Measurements from ENCODE around the gene PKNOX1.
"Not testable (repeated sequence)": the region's sequence is repeated elsewhere in the genome, so short reads cannot be mapped to it uniquely, and the experiment has no call there.

Gene PKNOX1

GRCh38 chr21:42956824-42957630 lies 17.3 kb upstream of the PKNOX1 start:
- no peak for TF ChIP-seq CTCF (IDR thresholded peaks at IDR 0.05; ENCODE audit: poor library complexity, severe bottlenecking)
- no peak overlapping the region for H3K4me3 ChIP-seq (ENCODE audit: severe bottlenecking)
- H3K36me3 ChIP-seq (ENCODE audit: low read depth): no peaks in the 10 kb centered on the region
- peak overlapping the region; percentile 82 for H3K27ac ChIP-seq (ENCODE audit: poor library complexity, severe bottlenecking)
- no peaks in the 10 kb centered on the region for H3K27me3 ChIP-seq (ENCODE audit: insufficient read depth, poor library complexity, severe bottlenecking)
- no peaks in the 10 kb centered on the region for H3K9me3 ChIP-seq (ENCODE audit: severe bottlenecking)
- ATAC-seq (ENCODE audit: low read depth) (peak; percentile 76), DNase-seq (ENCODE audit: low spot score) (no peak)
- H3K4me1 ChIP-seq (ENCODE audit: insufficient read depth, poor library complexity, severe bottlenecking): peaks cover 4% of the 10 kb centered on the region

- not testable (repeated sequence) for DNase-seq (ENCODE audit: low spot score); ATAC-seq (ENCODE audit: low read depth); H3K4me1 ChIP-seq (ENCODE audit: insufficient read depth, poor library complexity, severe bottlenecking); H3K27me3 ChIP-seq (ENCODE audit: insufficient read depth, poor library complexity, severe bottlenecking); H3K9me3 ChIP-seq (ENCODE audit: severe bottlenecking); H3K36me3 ChIP-seq (ENCODE audit: low read depth); H3K27ac ChIP-seq (ENCODE audit: poor library complexity, severe bottlenecking); H3K4me3 ChIP-seq (ENCODE audit: severe bottlenecking)
Observed at GRCh38 chr21:42958122-42958521, 16.2 kb upstream of the PKNOX1 start.

GRCh38 chr21:42959728-42960127 lies 14.6 kb upstream of the PKNOX1 start:
- no peaks in the 10 kb centered on the region for H3K27me3 ChIP-seq (ENCODE audit: insufficient read depth, poor library complexity, severe bottlenecking)
- H3K27ac ChIP-seq (ENCODE audit: poor library complexity, severe bottlenecking): no peak overlapping the region
- TF ChIP-seq CTCF (IDR thresholded peaks at IDR 0.05; ENCODE audit: poor library complexity, severe bottlenecking): no peak
- ATAC-seq (ENCODE audit: low read depth): no peak
- peaks cover 4% of the 10 kb centered on the region for H3K4me1 ChIP-seq (ENCODE audit: insufficient read depth, poor library complexity, severe bottlenecking)
- no peaks in the 10 kb centered on the region for H3K9me3 ChIP-seq (ENCODE audit: severe bottlenecking)
- no peak for DNase-seq (ENCODE audit: low spot score)
- H3K4me3 ChIP-seq (ENCODE audit: severe bottlenecking): no peak overlapping the region
- no peaks in the 10 kb centered on the region for H3K36me3 ChIP-seq (ENCODE audit: low read depth)

- Histone ChIP-seq H3K9me3 (ENCODE audit: severe bottlenecking) (no peaks in the 10 kb centered on the region), H3K4me3 (ENCODE audit: severe bottlenecking) (no peak overlapping the region), H3K36me3 (ENCODE audit: low read depth) (no peaks in the 10 kb centered on the region), H3K4me1 (ENCODE audit: insufficient read depth, poor library complexity, severe bottlenecking) (no peaks in the 10 kb centered on the region), H3K27ac (ENCODE audit: poor library complexity, severe bottlenecking) (no peak overlapping the region), H3K27me3 (ENCODE audit: insufficient read depth, poor library complexity, severe bottlenecking) (no peaks in the 10 kb centered on the region)
- no peak for TF ChIP-seq CTCF (IDR thresholded peaks at IDR 0.05; ENCODE audit: poor library complexity, severe bottlenecking)
- DNase-seq (ENCODE audit: low spot score): no peak
- ATAC-seq (ENCODE audit: low read depth): no peak
Observed at GRCh38 chr21:42962380-42963007, 11.9 kb upstream of the PKNOX1 start.

GRCh38 chr21:42964086-42964485 lies 10.3 kb upstream of the PKNOX1 start:
- Histone ChIP-seq H3K27ac (ENCODE audit: poor library complexity, severe bottlenecking) (no peak overlapping the region), H3K9me3 (ENCODE audit: severe bottlenecking) (no peaks in the 10 kb centered on the region), H3K4me1 (ENCODE audit: insufficient read depth, poor library complexity, severe bottlenecking) (no peaks in the 10 kb centered on the region), H3K4me3 (ENCODE audit: severe bottlenecking) (no peak overlapping the region), H3K36me3 (ENCODE audit: low read depth) (no peaks in the 10 kb centered on the region), H3K27me3 (ENCODE audit: insufficient read depth, poor library complexity, severe bottlenecking) (no peaks in the 10 kb centered on the region)
- DNase-seq (ENCODE audit: low spot score): no peak
- ATAC-seq (ENCODE audit: low read depth): no peak
- no peak for TF ChIP-seq CTCF (IDR thresholded peaks at IDR 0.05; ENCODE audit: poor library complexity, severe bottlenecking)

All from RWPE2 (cell line).